Measurements from ENCODE around the gene LEMD2.

Gene LEMD2

GRCh38 chr6:33771146-33772081 lies 17.5 kb downstream of the LEMD2 start:
- DNase-seq: peak; percentile 75

- DNase-seq: no peak
Observed at GRCh38 chr6:33770833-33771145, 18.1 kb downstream of the LEMD2 start.

GRCh38 chr6:33770124-33770832 lies 18.7 kb downstream of the LEMD2 start:
- DNase-seq: no peak

- DNase-seq: peak; percentile 75
Observed at GRCh38 chr6:33769248-33769821, 19.6 kb downstream of the LEMD2 start.

- peak; percentile 34 for DNase-seq
Observed at GRCh38 chr6:33768644-33769120, 20.2 kb downstream of the LEMD2 start.

DNA sequence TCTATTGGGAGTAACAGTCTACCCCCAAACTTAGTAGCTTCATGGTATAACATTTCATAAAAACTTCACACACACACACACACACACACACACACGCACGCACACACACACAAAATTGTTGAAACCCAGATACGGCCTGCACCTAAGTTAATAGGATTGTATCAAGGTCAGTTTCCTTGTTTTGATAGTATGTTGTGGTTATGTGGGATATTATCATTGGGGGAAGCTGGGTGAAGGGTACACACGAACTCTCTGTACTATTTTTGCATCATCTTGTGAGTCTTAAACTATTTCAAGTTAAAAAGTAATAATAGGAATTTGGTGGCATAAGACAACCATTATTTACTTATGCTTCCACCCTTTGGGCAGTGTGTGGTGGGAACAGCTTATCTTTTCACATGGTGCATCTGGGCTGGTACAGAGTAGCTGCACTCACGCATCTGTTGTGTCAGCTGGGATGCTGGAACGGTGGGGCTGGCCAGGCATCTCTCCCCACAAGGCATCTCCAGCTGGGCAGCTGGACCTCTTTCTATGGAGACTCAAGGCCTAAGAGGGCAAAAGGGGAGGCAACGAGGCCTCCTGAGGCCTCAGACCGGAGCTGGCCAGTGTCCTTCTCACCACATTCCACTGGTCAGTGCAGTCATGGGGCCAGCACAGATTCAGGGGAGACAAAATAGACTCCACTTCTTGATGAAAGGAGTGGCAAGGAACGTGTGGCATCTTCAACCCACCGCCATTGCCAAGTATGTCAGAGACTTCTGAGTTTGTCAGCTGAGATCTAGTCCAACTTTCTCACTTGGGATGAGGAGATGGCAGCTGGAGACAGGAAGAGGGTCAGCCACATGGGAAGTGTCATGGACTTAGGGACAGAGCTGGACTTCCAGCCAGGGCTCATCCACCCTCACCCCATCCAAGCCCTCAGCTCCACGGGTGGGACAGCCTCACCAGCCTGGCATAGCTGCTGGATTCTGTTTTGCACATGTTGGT lies 21.7 kb downstream of the LEMD2 start:
- no peak for DNase-seq

GRCh38 chr6:33765368-33765767 lies 23.6 kb downstream of the LEMD2 start:
- DNase-seq: no peak

DNA sequence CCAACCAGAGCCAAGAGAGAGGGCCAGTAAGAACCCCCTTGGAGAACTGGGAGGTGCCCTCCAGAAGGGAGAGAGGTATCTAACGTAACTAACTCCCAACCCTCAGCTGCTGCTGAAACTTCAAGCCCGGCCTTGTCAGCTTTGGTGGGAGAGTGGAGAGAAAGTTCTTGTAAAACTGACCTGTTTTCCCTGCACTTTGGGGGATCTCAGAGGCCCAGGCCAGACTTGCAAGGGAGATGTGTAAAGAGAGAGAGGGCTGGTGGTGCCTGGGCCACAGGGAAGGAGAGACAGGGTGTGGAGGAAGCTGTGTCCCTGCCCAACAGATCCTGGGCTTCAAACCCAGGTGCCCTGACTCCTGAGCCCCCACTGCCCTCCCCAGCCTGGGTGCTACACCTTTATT lies 24.9 kb downstream of the LEMD2 start:
- no peak for DNase-seq

- no peak for DNase-seq
Observed at GRCh38 chr6:33763483-33763882, 25.4 kb downstream of the LEMD2 start.

DNA sequence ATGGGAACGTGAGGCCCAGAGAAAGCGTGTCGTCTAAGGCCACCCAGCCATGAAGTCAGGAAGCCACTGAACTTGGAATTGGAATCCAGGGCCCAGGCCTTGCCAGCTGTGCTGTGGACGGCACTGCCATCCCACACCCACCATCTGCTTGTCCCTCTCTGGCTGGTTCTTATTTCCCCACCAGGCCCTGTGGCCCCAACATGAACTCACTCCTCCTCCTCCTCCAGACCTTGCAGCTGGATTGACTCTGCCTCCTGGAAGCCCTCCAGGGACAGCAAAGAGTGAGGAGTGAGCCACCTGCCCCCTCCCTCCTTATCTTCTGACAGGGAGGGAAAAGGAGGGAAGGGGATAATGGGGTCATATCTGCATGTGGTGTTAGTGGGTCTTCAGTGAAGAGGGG lies 26.2 kb downstream of the LEMD2 start:
- DNase-seq: no peak

DNA sequence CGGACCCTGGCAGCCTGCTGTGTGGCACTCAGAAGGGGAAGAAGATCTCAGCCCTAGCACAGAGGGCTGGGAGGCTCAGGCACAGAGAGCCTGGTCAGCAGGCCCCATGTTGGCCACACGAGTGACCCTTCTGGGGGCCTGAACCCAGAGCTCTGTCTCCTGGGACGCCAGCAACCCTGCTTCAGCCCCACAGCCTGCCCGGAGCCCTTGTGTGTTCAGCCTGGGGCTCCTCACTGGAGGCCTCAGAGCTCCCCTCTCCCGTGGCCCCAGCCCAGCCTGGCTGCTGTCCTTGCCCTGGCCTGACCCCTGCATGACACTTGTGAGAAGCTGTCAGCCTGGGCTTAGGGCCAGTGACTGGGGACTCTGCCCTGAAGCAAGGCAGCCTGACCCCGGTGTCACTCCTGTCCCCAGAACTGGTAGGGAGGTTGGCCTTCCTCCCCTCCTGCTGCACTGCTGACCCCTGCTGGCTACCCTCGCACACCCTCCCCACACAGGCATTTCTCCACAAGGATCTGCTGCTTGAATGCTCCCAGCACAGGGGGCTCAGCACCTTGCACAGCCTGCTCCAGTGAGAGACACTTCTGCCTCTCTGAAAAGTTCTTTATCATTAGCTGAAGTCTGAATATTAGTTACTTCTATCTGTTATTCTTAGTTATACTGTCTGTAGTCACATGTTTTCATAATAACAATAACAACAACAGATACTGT lies 26.9 kb downstream of the LEMD2 start:
- DNase-seq: peak; percentile 38

DNA sequence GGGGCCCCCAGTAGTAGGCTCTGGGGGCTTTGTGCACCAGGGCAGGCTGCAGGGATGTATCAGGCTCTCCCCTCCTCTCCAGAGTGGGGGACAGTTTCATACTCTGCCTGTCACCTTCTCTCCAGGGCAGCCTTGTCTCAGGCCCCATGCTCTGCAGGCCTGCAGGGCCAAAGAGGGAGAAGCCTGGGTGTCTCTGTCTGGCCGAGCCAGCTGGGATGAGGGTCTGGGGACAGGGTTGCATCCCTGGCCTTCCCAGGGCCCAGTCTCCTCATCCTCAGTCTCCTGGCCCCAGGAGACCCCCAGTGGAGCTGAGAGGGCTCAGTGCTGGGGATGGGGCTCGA lies 27.4 kb downstream of the LEMD2 start:
- DNase-seq: no peak

- DNase-seq: peak; percentile 95
Observed at GRCh38 chr6:33759887-33760629, 28.9 kb downstream of the LEMD2 start.

GRCh38 chr6:33758815-33759216 lies 30.1 kb downstream of the LEMD2 start:
- DNase-seq: no peak

DNA sequence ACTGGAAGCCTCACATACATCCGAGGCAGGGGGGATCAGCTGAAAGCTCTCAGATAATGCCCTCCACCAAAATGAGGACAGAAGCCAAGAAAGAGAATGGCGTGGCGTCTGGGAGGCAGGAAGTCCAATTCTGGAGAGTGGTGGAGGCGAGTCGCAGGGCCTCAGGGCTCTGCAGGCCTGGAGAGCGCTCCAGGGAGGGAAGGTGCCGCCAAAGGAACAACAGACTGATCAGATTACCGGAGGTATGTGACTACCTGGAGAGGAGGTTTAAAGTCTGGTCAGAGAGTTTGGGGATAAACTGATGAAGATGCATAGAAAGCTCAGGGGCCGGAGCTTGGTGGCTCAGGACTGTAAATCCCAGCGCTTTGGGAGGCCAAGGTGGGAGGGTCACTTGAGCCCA lies 31.0 kb downstream of the LEMD2 start:
- no peak for DNase-seq

DNA sequence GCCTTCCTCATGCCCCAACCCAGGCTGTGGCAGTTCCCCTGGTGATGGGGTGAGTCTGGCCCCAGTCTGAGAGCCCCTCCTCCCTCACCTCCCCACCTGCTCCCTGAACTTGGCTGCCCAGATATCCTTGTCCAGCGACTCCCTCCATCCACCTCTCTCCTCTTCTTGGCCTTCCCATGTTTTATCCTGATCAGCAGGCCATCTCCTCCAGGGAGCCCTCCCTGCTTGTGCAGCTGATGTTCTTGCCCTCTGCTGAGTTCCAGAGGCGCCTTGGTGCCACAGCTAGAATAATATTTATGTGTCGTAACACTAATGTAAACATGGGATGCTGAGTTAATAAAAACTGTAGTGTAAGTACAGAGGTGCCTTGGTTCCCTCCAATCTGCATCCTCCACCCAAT lies 31.8 kb downstream of the LEMD2 start:
- no peak for DNase-seq

DNA sequence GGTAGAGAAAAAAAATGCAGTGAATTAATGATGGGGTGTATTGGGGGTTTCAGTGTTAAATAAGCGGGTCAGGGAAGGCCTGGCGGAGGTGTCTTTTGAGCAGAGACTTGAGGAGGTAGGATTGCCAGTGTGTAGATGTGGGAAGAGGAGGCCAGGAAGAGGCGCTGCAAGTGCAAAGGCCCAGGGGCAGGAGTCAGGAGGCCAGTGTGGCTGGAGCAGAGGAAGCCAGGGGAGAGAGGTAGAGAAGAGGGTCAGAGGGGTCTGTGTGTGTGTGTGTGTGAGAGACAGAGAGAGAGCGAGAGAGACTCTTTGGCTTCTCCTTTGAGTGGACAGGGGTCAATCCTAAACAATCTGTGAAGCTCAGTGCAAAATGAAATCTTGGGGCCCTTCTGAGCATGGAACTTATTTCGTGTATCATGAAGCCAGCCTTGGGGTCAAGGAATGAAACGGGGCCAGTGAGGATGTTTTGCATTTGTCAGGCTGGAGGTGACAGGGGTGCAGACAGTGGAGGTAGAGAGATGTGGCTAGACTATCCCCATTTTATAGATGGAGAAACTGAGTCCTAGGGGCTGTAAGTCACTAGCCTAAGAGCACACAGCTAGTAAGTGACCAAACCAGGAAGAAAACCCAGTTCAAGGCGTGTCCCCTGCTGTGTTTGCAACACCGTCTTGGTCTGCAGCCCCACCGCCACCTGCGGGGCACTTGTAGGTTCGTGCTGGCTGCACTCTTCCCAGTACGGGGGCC lies 32.5 kb downstream of the LEMD2 start:
- no peak for DNase-seq

DNA sequence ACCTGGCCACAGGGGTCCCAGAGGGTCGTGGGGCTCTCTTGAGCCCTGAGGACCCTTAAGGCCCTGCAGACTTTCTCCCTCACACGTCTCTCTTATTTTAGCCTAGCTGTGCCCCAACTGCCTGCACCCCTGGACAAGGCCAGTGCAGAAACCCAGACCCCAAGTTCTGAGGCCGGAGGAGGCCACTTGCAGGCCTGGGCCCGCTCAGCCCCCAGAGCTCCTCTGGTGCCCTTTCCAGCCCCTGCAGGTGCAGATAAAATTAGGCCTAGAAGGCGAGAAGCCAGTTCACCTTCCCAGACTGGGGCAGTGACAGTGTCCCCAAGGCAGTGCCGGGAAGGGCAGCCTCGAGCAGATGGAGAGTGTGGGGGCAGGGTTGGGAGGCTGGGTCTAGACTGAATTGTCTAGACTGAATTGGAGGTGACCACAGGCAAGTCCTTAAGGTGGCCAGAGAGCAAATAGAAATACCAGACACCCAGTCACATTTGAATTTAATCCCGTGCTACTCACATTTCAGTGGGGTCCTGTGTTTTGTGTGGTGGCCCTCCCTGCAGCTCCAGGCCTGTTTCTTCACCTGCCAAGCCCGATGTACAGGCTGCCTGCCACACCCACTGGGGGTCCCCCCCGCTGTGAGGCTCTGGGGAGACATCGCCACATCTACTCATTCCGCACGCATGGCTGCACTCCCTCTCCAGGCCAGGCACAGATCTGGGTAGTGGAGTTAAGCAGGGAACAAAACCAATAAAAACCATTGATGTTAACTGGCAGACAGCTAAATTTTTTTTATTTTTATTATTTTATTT lies 33.7 kb downstream of the LEMD2 start:
- no peak for DNase-seq

- no peak for DNase-seq
Observed at GRCh38 chr6:33754222-33754621, 34.7 kb downstream of the LEMD2 start.

DNA sequence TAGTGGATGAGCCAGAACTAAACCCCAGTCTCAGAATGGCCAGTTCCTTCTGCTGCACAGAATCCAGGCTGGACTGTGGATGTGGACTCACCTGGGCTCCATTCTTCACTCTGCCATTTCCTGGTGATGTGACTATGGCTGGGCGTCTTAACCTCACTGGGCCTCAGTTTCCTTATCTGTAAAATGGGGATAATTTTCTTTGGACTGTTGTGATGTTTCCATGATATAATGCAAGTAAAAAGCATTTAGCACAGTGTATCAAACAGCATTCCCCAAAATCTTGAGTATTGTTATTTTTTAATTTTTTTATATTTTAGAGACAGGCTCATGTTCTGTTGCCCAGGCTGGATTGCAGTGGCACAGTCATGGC lies 36.3 kb downstream of the LEMD2 start:
- no peak for DNase-seq
